Mucosa of rectum (tissue), 2 donors: ENCODE results near the gene SLC1A4.

Experiments used
- H3K27ac ChIP-seq, 2 donors: one replicate each; pipeline ENCODE4 v1.7.0; 2013; ENCODE audit warnings: inconsistent platforms in 2 of 2, low read depth in 2 of 2, low read length in 2 of 2
- H3K27me3 ChIP-seq, 2 donors: one replicate each; pipeline ENCODE4 v1.7.0; 2013; ENCODE audit warnings: low read length in 2 of 2; ENCODE audit not compliant: control insufficient read depth in 2 of 2, insufficient read depth in 2 of 2
- H3K36me3 ChIP-seq, 2 donors: one replicate each; pipeline ENCODE4 v1.7.0; 2013; ENCODE audit warnings: low read length in 2 of 2; ENCODE audit not compliant: control insufficient read depth in 2 of 2, insufficient read depth in 2 of 2
- H3K4me1 ChIP-seq, 2 donors: one replicate each; pipeline ENCODE4 v1.7.0; 2013; ENCODE audit warnings: low read length in 2 of 2, mild to moderate bottlenecking in 1 of 2; ENCODE audit not compliant: control insufficient read depth in 2 of 2, insufficient read depth in 2 of 2
- H3K4me3 ChIP-seq, 2 donors: one replicate each; pipeline ENCODE4 v1.7.0; 2013; ENCODE audit warnings: low read length in 2 of 2
- H3K9ac ChIP-seq, 2 donors: one replicate each; pipeline ENCODE4 v1.7.0; 2013; ENCODE audit warnings: low read length in 2 of 2, low read depth in 1 of 2, mild to moderate bottlenecking in 1 of 2
- H3K9me3 ChIP-seq, 2 donors: one replicate each; pipeline ENCODE4 v1.7.0; 2013; ENCODE audit warnings: low read length in 2 of 2; ENCODE audit not compliant: control insufficient read depth in 2 of 2
- donor health status: healthy.
- donor health status: Normal muscosa, but diverticular disease.

Gene SLC1A4

DNA sequence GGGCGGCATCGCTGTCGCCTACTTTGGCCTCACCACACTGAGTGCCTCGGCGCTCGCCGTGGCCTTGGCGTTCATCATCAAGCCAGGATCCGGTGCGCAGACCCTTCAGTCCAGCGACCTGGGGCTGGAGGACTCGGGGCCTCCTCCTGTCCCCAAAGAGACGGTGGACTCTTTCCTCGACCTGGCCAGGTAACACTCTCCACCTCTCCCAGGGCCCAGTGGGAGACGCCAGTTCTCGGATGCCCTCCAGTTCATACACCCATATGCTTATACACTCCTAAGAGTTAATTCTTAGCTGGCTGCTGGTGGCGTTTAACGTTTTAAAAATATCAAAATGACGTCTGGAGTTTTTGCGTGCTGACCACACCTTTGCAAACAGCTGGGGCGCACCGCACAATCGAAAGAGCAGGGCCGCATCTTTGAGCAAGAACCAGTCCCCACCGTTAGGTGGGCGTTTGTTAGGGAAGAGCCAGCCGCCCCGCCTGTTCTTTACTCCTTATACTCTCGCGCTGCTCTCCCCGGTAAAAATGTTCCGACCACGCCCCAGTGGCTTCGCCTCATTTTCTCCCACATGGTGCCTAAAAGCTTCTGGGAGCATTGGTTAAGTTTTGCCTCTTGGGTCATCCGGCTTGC is 899 bp downstream of the SLC1A4 start:
- Histone ChIP-seq H3K27me3 (no peaks in the 10 kb centered on the region), H3K36me3 (peaks cover 0 to 1% of the 10 kb centered on the region in 2 donors), H3K9ac (peak overlapping the region; percentile 65 to 73), H3K4me3 (peak overlapping the region; percentile 83 to 84), H3K27ac (peak overlapping the region in 1 of 2 donors; percentile 80), H3K9me3 (no peaks in the 10 kb centered on the region), H3K4me1 (peaks cover 13 to 18% of the 10 kb centered on the region in 2 donors)

GRCh38 chr2:64990876-64991275 is 1.7 kb downstream of the SLC1A4 start:
- H3K9ac ChIP-seq, result peak overlapping the region in 1 of 2 donors; percentile 19
- no peaks in the 10 kb centered on the region for H3K9me3 ChIP-seq
- peak overlapping the region in 1 of 2 donors; percentile 83 for H3K4me3 ChIP-seq
- peaks cover 13 to 18% of the 10 kb centered on the region in 2 donors for H3K4me1 ChIP-seq
- no peak overlapping the region for H3K27ac ChIP-seq
- no peaks in the 10 kb centered on the region for H3K27me3 ChIP-seq
- H3K36me3 ChIP-seq, result peaks cover 0 to 4% of the 10 kb centered on the region in 2 donors

DNA sequence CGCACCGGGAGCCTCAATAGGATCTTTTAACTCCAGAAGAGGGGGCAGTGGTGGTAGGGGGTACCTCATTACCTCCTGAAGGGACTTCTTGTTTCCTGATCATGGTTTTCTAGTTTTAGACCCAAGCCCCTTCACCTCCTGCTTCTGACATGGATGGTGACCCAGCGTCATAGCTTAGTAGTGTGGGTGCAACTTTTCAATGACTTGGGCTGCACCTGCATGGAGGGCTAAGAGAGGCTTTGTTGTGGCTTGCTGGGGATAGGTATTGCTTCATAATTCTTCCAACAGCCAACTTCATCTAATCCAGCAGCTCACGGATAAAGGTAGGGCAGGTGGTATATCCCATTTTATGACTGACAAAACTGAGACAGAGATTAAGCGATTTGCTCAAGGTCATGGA is 3.0 kb downstream of the SLC1A4 start:
- Histone ChIP-seq H3K4me1 (peaks cover 13 to 18% of the 10 kb centered on the region in 2 donors), H3K36me3 (peaks cover 0 to 4% of the 10 kb centered on the region in 2 donors), H3K4me3 (peak overlapping the region in 1 of 2 donors; percentile 41), H3K27me3 (no peaks in the 10 kb centered on the region), H3K9ac (no peak overlapping the region), H3K27ac (no peak overlapping the region), H3K9me3 (no peaks in the 10 kb centered on the region)

DNA sequence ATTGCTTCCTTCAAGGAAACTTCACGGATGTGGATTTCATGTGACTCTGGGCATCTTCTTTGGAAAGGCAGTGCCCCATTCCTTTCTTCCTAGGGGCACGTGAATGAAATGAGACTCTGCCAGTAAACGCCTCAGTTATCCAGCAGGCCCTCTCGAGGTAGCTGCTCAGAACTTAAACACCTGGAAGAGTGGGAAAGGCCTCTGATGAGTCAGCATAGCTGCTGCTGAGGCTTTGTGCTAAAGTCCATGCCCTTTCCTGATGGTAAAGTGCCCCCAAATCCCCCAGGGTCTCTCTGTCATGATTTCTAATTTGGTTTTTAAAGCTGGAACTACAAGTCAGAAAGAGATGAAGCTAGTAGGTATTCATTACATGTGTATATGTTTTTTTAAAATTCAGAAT is 3.8 kb downstream of the SLC1A4 start:
- H3K27me3 ChIP-seq, result no peaks in the 10 kb centered on the region
- peaks cover 12 to 13% of the 10 kb centered on the region in 2 donors for H3K4me1 ChIP-seq
- H3K9me3 ChIP-seq, result no peaks in the 10 kb centered on the region
- peaks cover 0 to 4% of the 10 kb centered on the region in 2 donors for H3K36me3 ChIP-seq
- H3K9ac ChIP-seq, result no peak overlapping the region
- peak overlapping the region in 1 of 2 donors; percentile 1 for H3K4me3 ChIP-seq
- H3K27ac ChIP-seq, result no peak overlapping the region

GRCh38 chr2:64995041-64995440 is 5.8 kb downstream of the SLC1A4 start:
- Histone ChIP-seq H3K27me3 (no peaks in the 10 kb centered on the region), H3K27ac (no peak overlapping the region), H3K4me1 (peaks cover 5 to 10% of the 10 kb centered on the region in 2 donors), H3K9me3 (no peaks in the 10 kb centered on the region), H3K9ac (no peak overlapping the region), H3K4me3 (no peak overlapping the region), H3K36me3 (peaks cover 0 to 4% of the 10 kb centered on the region in 2 donors)

GRCh38 chr2:64996871-64997307 is 7.7 kb downstream of the SLC1A4 start:
- Histone ChIP-seq H3K36me3 (peaks cover 0 to 4% of the 10 kb centered on the region in 2 donors), H3K4me3 (no peak overlapping the region), H3K9me3 (no peaks in the 10 kb centered on the region), H3K4me1 (no peaks in the 10 kb centered on the region), H3K27ac (no peak overlapping the region), H3K27me3 (no peaks in the 10 kb centered on the region), H3K9ac (no peak overlapping the region)

GRCh38 chr2:64998658-64999061 is 9.5 kb downstream of the SLC1A4 start:
- no peak overlapping the region for H3K9ac ChIP-seq
- H3K36me3 ChIP-seq, result peaks cover 0 to 4% of the 10 kb centered on the region in 2 donors
- H3K4me1 ChIP-seq, result no peaks in the 10 kb centered on the region
- no peak overlapping the region for H3K27ac ChIP-seq
- H3K9me3 ChIP-seq, result no peaks in the 10 kb centered on the region
- H3K27me3 ChIP-seq, result no peaks in the 10 kb centered on the region
- no peak overlapping the region for H3K4me3 ChIP-seq

GRCh38 chr2:64999754-65000153 is 10.6 kb downstream of the SLC1A4 start:
- H3K9me3 ChIP-seq, result no peaks in the 10 kb centered on the region

GRCh38 chr2:65000644-65001043 is 11.4 kb downstream of the SLC1A4 start:
- Histone ChIP-seq H3K27ac (no peak overlapping the region), H3K36me3 (peaks cover 0 to 3% of the 10 kb centered on the region in 2 donors), H3K9ac (no peak overlapping the region), H3K4me3 (no peak overlapping the region), H3K27me3 (no peaks in the 10 kb centered on the region), H3K9me3 (no peaks in the 10 kb centered on the region), H3K4me1 (no peaks in the 10 kb centered on the region)

More at GRCh38 chr2:64999754-65000153, 10.6 kb downstream of the SLC1A4 start:
- no peak overlapping the region for H3K4me3 ChIP-seq
- no peaks in the 10 kb centered on the region for H3K4me1 ChIP-seq
- peaks cover 0 to 4% of the 10 kb centered on the region in 2 donors for H3K36me3 ChIP-seq
- no peak overlapping the region for H3K27ac ChIP-seq
- H3K9ac ChIP-seq, result no peak overlapping the region
- no peaks in the 10 kb centered on the region for H3K27me3 ChIP-seq

GRCh38 chr2:65003037-65003436 is 13.8 kb downstream of the SLC1A4 start:
- Histone ChIP-seq H3K27ac (no peak overlapping the region), H3K4me1 (no peaks in the 10 kb centered on the region), H3K9me3 (no peaks in the 10 kb centered on the region), H3K27me3 (no peaks in the 10 kb centered on the region), H3K9ac (no peak overlapping the region), H3K4me3 (no peak overlapping the region), H3K36me3 (peaks cover 0 to 3% of the 10 kb centered on the region in 2 donors)
